H1 (cell line): ENCODE results near the gene RCC2. TPM values are rescaled to one million over a fixed set of nuclear protein-coding genes. Genes with fewer than 3 reads are reported as not detected.

ENCODE experiments used
- CTCF ChIA-PET: fragments of 300-600 bp; sonication (Branson Sonifier 250); formaldehyde crosslinking; loops from one replicate; lab custom pipeline; 2021; ENCODE audit not compliant: partially characterized antibody; lab: Charles Lee
- POLR2A ChIA-PET: fragments of 300-600 bp; sonication (Branson Sonifier 250); formaldehyde crosslinking; loops from one replicate; lab custom pipeline; 2021; ENCODE audit warnings: inconsistent platforms; ENCODE audit not compliant: partially characterized antibody; lab: Charles Lee
- DNase-seq, 2 experiments: peaks; one replicate each; pipeline versions ENCODE4 v3.0.0 to v3.0.0-alpha.2; 2010 to 2022; ENCODE audit warnings: low spot score in 2 of 2, low read depth in 1 of 2, mixed read lengths in 1 of 2
- FAIRE-seq: peaks from 2 replicates; lab custom pipeline; 2011; peaks lifted over from hg19 to GRCh38; lab: Jason Lieb, UNC
- H2AFZ ChIP-seq: 2 replicates; pipeline ENCODE4 v1.8.1; 2012; ENCODE audit warnings: low read length, inconsistent platforms
- H2AK5ac ChIP-seq: 2 replicates; pipeline ENCODE4 v1.6.1; 2013; ENCODE audit warnings: low read depth, low read length
- H2BK120ac ChIP-seq: replicated peaks from 2 replicates; pipeline ENCODE3; 2013; ENCODE audit warnings: low read depth, low read length, inconsistent platforms
- H2BK12ac ChIP-seq: 2 replicates; pipeline ENCODE4 v1.6.1; 2013; ENCODE audit warnings: low read depth, low read length
- H2BK15ac ChIP-seq: 2 replicates; pipeline ENCODE4 v1.6.1; 2013; ENCODE audit warnings: low read length
- H2BK20ac ChIP-seq: 2 replicates; pipeline ENCODE4 v1.6.1; 2013; ENCODE audit warnings: low read length
- H2BK5ac ChIP-seq: 2 replicates; pipeline ENCODE4 v1.6.1; 2013; ENCODE audit warnings: low read depth, low read length
- H3K14ac ChIP-seq: 2 replicates; pipeline ENCODE4 v1.6.1; 2013; ENCODE audit warnings: inconsistent platforms; ENCODE audit not compliant: insufficient read length
- H3K18ac ChIP-seq: 2 replicates; pipeline ENCODE4 v1.6.1; 2013; ENCODE audit warnings: low read length; ENCODE audit errors: extremely low read depth
- H3K23ac ChIP-seq: 2 replicates; pipeline ENCODE4 v1.6.1; 2013; ENCODE audit warnings: inconsistent platforms; ENCODE audit not compliant: insufficient read length
- H3K23me2 ChIP-seq: 2 replicates; pipeline ENCODE4 v1.6.1; 2013; ENCODE audit warnings: low read depth, low read length
- H3K27ac ChIP-seq: 2 replicates; pipeline ENCODE4 v1.6.1; 2011; ENCODE audit warnings: low read depth, low read length, inconsistent platforms
- H3K27me3 ChIP-seq, 4 experiments: replicated peaks in 1 of 4; 1 replicate in 1 of 4; 2 replicates in 3 of 4; pipeline versions ENCODE4 v1.6.1 to v1.8.1; 2011 to 2013; ENCODE audit warnings: low read length in 3 of 4, mild to moderate bottlenecking in 3 of 4, inconsistent platforms in 2 of 4, mixed read lengths in 2 of 4, moderate library complexity in 1 of 4; ENCODE audit not compliant: control insufficient read depth in 3 of 4, insufficient read depth in 3 of 4; ENCODE audit errors: extremely low read depth in 1 of 4
- H3K36me3 ChIP-seq, 4 experiments: 2 replicates each; pipeline versions ENCODE4 v1.6.1 to v1.8.1; 2011 to 2013; ENCODE audit warnings: mild to moderate bottlenecking in 4 of 4, low read length in 3 of 4, moderate library complexity in 2 of 4, control low read depth in 1 of 4, inconsistent platforms in 1 of 4; ENCODE audit not compliant: insufficient read depth in 4 of 4, control insufficient read depth in 2 of 4
- H3K4ac ChIP-seq: replicated peaks from 2 replicates; pipeline ENCODE3; 2013; ENCODE audit warnings: low read length, low read depth, mixed read lengths, inconsistent platforms; ENCODE audit not compliant: insufficient read length
- H3K4me1 ChIP-seq, 4 experiments: replicated peaks in 1 of 4; 1 replicate in 1 of 4; 2 replicates in 3 of 4; pipeline versions ENCODE4 v1.6.1 to v1.8.1; 2011 to 2013; ENCODE audit warnings: low read length in 3 of 4, inconsistent platforms in 2 of 4, mixed read lengths in 1 of 4; ENCODE audit not compliant: insufficient read depth in 4 of 4, control insufficient read depth in 3 of 4
- H3K4me2 ChIP-seq, 2 experiments: 2 replicates each; pipeline versions ENCODE4 v1.6.1 to v1.8.1; 2011 to 2013; ENCODE audit warnings: low read depth in 2 of 2, low read length in 2 of 2, control low read depth in 1 of 2, inconsistent platforms in 1 of 2, mild to moderate bottlenecking in 1 of 2; ENCODE audit not compliant: insufficient read depth in 1 of 2
- H3K4me3 ChIP-seq, 4 experiments: fragments of 200-600, 300-600 bp in 1 of 4; sonication (generic), shearing (Covaris generic), sonication (Bioruptor Twin) in 1 of 4; 2 replicates each; pipeline versions ENCODE4 v1.5.1 to v1.8.1; 2011 to 2016; ENCODE audit warnings: low read length in 4 of 4, low read depth in 3 of 4, control low read depth in 2 of 4, inconsistent platforms in 2 of 4, mild to moderate bottlenecking in 2 of 4, mixed read lengths in 1 of 4, moderate library complexity in 1 of 4; ENCODE audit not compliant: insufficient read depth in 2 of 4; ENCODE audit errors: extremely low read depth in 1 of 4
- H3K56ac ChIP-seq: replicated peaks from 2 replicates; pipeline ENCODE3; 2013; ENCODE audit warnings: low read depth, mild to moderate bottlenecking, mixed read lengths, low read length, inconsistent platforms; ENCODE audit not compliant: insufficient read length
- H3K79me1 ChIP-seq: 2 replicates; pipeline ENCODE4 v1.6.1; 2013; ENCODE audit warnings: low read depth, low read length, control low read depth
- H3K79me2 ChIP-seq, 2 experiments: 2 replicates each; pipeline versions ENCODE4 v1.6.1 to v1.8.1; 2012 to 2013; ENCODE audit warnings: low read length in 2 of 2, mild to moderate bottlenecking in 2 of 2, inconsistent platforms in 1 of 2; ENCODE audit not compliant: insufficient read depth in 2 of 2, control insufficient read depth in 1 of 2
- H3K9ac ChIP-seq, 4 experiments: replicated peaks in 1 of 4; 1 replicate in 1 of 4; 2 replicates in 3 of 4; pipeline versions ENCODE4 v1.6.1 to v1.8.1; 2011 to 2013; ENCODE audit warnings: low read depth in 3 of 4, low read length in 3 of 4, control low read depth in 2 of 4, mild to moderate bottlenecking in 2 of 4, moderate library complexity in 2 of 4, inconsistent platforms in 1 of 4; ENCODE audit errors: extremely low read depth in 1 of 4
- H3K9me3 ChIP-seq, 2 experiments: 2 replicates each; pipeline versions ENCODE4 v1.6.1 to v1.8.1; 2012 to 2013; ENCODE audit warnings: mild to moderate bottlenecking in 2 of 2, moderate library complexity in 2 of 2, control low read depth in 1 of 2, inconsistent platforms in 1 of 2, low read depth in 1 of 2, low read length in 1 of 2, mixed read lengths in 1 of 2; ENCODE audit not compliant: insufficient read depth in 2 of 2
- H4K20me1 ChIP-seq, 2 experiments: replicated peaks in 1 of 2; 2 replicates each; pipeline versions ENCODE3 to v1.8.1; 2011 to 2013; ENCODE audit warnings: inconsistent platforms in 2 of 2, low read length in 2 of 2, mild to moderate bottlenecking in 1 of 2; ENCODE audit not compliant: insufficient read depth in 2 of 2, control insufficient read depth in 1 of 2
- H4K5ac ChIP-seq: 2 replicates; pipeline ENCODE4 v1.6.1; 2013; ENCODE audit warnings: low read length, low read depth, mixed read lengths, inconsistent platforms; ENCODE audit not compliant: insufficient read length
- H4K8ac ChIP-seq: 2 replicates; pipeline ENCODE4 v1.8.0; 2013; ENCODE audit warnings: mild to moderate bottlenecking, moderate library complexity, low read length, inconsistent platforms; ENCODE audit not compliant: insufficient read depth; ENCODE audit errors: extremely low read depth
- H4K91ac ChIP-seq: replicated peaks from 2 replicates; pipeline ENCODE3; 2013; ENCODE audit warnings: low read length, mixed read lengths, inconsistent platforms; ENCODE audit not compliant: insufficient read length
- BCL11A ChIP-seq, 2 experiments: IDR thresholded peaks; one replicate each; pipeline ENCODE4 v1.6.1; 2011; ENCODE audit warnings: low read depth in 2 of 2, low read length in 2 of 2, mild to moderate bottlenecking in 2 of 2
- POLR2AphosphoS5 ChIP-seq: IDR thresholded peaks from 2 replicates; pipeline ENCODE4 v1.6.1; 2011; ENCODE audit warnings: low read depth, low read length
- TAF1 ChIP-seq: IDR thresholded peaks from 2 replicates; pipeline ENCODE4 v1.6.1; 2011; ENCODE audit warnings: mild to moderate bottlenecking, low read depth, low read length
- TAF7 ChIP-seq: optimal IDR thresholded peaks from 2 replicates; pipeline ENCODE3; 2011; ENCODE audit warnings: low read depth, mild to moderate bottlenecking, inconsistent platforms, low read length, moderate library complexity, borderline replicate concordance
- YY1 ChIP-seq: IDR thresholded peaks from 2 replicates; pipeline ENCODE4 v1.6.1; 2011; ENCODE audit warnings: low read depth, mild to moderate bottlenecking, low read length
- WGBS, 2 experiments: shearing (Covaris generic) in 1 of 2; methylation state at CpG; one replicate each; pipeline versions ENCODE4 v1.1.6 to v1.1.7; 2013 to 2015; ENCODE audit warnings: low lambda C conversion rate in 2 of 2, mixed read lengths in 2 of 2, inconsistent platforms in 1 of 2, low coverage in 1 of 2, missing lambda C conversion rate in 1 of 2; ENCODE audit not compliant: insufficient replicate concordance in 2 of 2, insufficient coverage in 1 of 2, insufficient read length in 1 of 2; ENCODE audit errors: extremely low coverage in 1 of 2, missing lambda C conversion rate in 1 of 2; 5-methylcytosine and 5-hydroxymethylcytosine counted together
- polyA plus RNA-seq, 7 experiments: library from polyadenylated mRNA; depleted of rRNA in 3 of 7; stranded (reverse) in 5 of 7; unstranded in 2 of 7; fragments of >200 nt in 5 of 7; fragments of 200-250 nt in 2 of 7; gene quantifications; 1 replicate in 5 of 7; 2 replicates in 1 of 7; 4 replicates in 1 of 7; pipeline versions ENCODE4 v1.2.1 to v1.2.3, GENCODE V29; 2011 to 2013; ENCODE audit warnings: missing spikeins in 2 of 7, mixed read lengths in 2 of 7
- total RNA-seq: library from RNA; stranded (reverse); fragmentation: NEBNext Ultra II Directional; extraction: Animal tissue kit (Norgen Biotek cat#: 25700); gene quantifications from 2 replicates; pipeline ENCODE4 v1.2.1, GENCODE V29; 2021

Gene RCC2
- total and polyA plus RNA-seq, 2 of the 8 experiments (the other 6 are each of a cell fraction or from before 2014, with no cell fraction given): 229 to 455 TPM

DNA sequence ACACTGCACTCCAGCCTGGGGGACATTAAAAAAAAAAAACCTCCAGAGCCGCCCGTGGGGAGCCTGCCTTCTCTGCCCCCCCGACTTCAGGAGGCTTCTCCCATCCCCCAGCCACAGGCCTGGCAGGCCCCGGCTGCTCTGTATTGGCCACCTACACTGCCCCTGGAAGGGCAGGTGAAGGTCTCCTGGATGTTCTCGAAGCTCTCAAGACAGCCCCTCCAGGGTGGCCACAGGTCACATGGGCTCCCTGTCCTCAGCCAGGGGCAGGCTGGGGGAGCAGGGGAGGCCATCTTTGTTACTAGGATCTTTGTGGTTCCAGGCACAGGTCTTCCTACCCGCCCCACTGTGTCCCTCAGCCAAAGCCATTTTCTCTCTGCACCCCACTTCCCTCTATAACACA is 34.7 kb downstream of the RCC2 start:
- Histone ChIP-seq H3K23me2 (no peaks in the 10 kb centered on the region), H3K4me1 (peaks cover 0 to 13% (median 6%) of the 10 kb centered on the region in 4 experiments; a peak in 4 of 7 replicates), H3K79me1 (no peaks in the 10 kb centered on the region; the same call in 1 of the 2 replicates), H4K20me1 (peaks cover 10 to 13% of the 10 kb centered on the region in 2 experiments), H3K18ac (no peak overlapping the region; the same call in 1 of the 2 replicates), H2BK15ac (no peak overlapping the region), H2AFZ (no peak overlapping the region), H4K91ac (no peak overlapping the region), H3K9me3 (no peaks in the 10 kb centered on the region), H4K8ac (no peak overlapping the region), H3K27me3 (no peaks in the 10 kb centered on the region), H3K79me2 (no peaks in the 10 kb centered on the region; a peak in 1 of 4 replicates), H3K4me3 (no peak overlapping the region), H3K36me3 (peaks cover 7 to 27% (median 21%) of the 10 kb centered on the region in 4 experiments; a peak in 7 of 8 replicates), H3K23ac (no peak overlapping the region), H2AK5ac (no peak overlapping the region), H3K56ac (no peak overlapping the region), H2BK20ac (no peak overlapping the region), H3K9ac (no peak overlapping the region), H3K14ac (no peak overlapping the region), H2BK5ac (no peak overlapping the region), H3K27ac (no peak overlapping the region), H2BK120ac (no peak overlapping the region), H3K4ac (no peak overlapping the region), H4K5ac (no peak overlapping the region), H2BK12ac (no peak overlapping the region), H3K4me2 (no peak overlapping the region)
- DNase-seq (no peak), FAIRE-seq (no peak)
- ChIA-PET POLR2A (interaction anchor here (0.9 to 10.0 kb wide), 17 partner anchors 9 to 286 kb away, joined by 3 to 116 read pairs (median 5); partner anchors contain the start of genes PADI2, PADI6 and RCC2), CTCF (interaction anchor here (0.6 to 2.8 kb wide), 13 partner anchors 11 to 344 kb away, joined by 3 to 21 read pairs (median 4); partner anchors contain the start of gene RCC2)
- WGBS, 2 experiments: 73% methylated on average over 6 of the region's 6 CpGs; no CpG with 5 or more reads in 1 of the 2 experiments
- no peak for TF ChIP-seq TAF1
- TF ChIP-seq BCL11A (IDR thresholded peaks at IDR 0.05; ENCODE audit: low read depth in 2 of 2, low read length in 2 of 2): no peak
- TF ChIP-seq TAF7: no peak
- TF ChIP-seq YY1: peak; percentile 52; the same call in 1 of the 2 replicates
- 0 out of 2 replicates have a peak, but pooled peaks have one; percentile 55 for TF ChIP-seq POLR2AphosphoS5
